NCI-H1694 treated with DMSO at 0.1 percent for 48 hours (cell line): ENCODE measurements around the gene EML1.
"Not testable (repeated sequence)": the region's sequence is repeated elsewhere in the genome, so short reads cannot be mapped to it uniquely, and the experiment has no call there.

Source experiments
- DNase-seq: peaks from one replicate; lab custom pipeline; 2025; lab: John Stamatoyannopoulos, UW

The EML1 gene

GRCh38 chr14:99755629-99756603 is 37.3 kb upstream of the EML1 start:
- DNase-seq, result no peak

GRCh38 chr14:99756796-99757195 is 36.4 kb upstream of the EML1 start:
- DNase-seq, result no peak

- peak; percentile 59 for DNase-seq
Measured at GRCh38 chr14:99757331-99758070, 35.7 kb upstream of the EML1 start.

- DNase-seq, result no peak
Measured at GRCh38 chr14:99758121-99758821, 34.9 kb upstream of the EML1 start.

GRCh38 chr14:99758872-99759545 is 34.2 kb upstream of the EML1 start:
- DNase-seq, result no peak

GRCh38 chr14:99759546-99759925 is 33.7 kb upstream of the EML1 start:
- DNase-seq, result no peak

GRCh38 chr14:99760817-99761216 is 32.4 kb upstream of the EML1 start:
- no peak for DNase-seq

- DNase-seq, result not testable (repeated sequence)
Measured at GRCh38 chr14:99762911-99763310, 30.3 kb upstream of the EML1 start.

GRCh38 chr14:99763527-99764221 is 29.5 kb upstream of the EML1 start:
- no peak for DNase-seq

- DNase-seq, result no peak
Measured at GRCh38 chr14:99764222-99764706, 28.9 kb upstream of the EML1 start.

GRCh38 chr14:99768381-99768780 is 24.8 kb upstream of the EML1 start:
- DNase-seq, result no peak

- DNase-seq, result no peak
Measured at GRCh38 chr14:99769123-99769522, 24.1 kb upstream of the EML1 start.

- DNase-seq, result no peak
Measured at GRCh38 chr14:99769799-99770198, 23.4 kb upstream of the EML1 start.

GRCh38 chr14:99772371-99773283 is 20.6 kb upstream of the EML1 start:
- no peak for DNase-seq

- no peak for DNase-seq
Measured at GRCh38 chr14:99773521-99774497, 19.4 kb upstream of the EML1 start.

- peak; percentile 54 for DNase-seq
Measured at GRCh38 chr14:99774556-99775307, 18.5 kb upstream of the EML1 start.

GRCh38 chr14:99775351-99775750 is 17.9 kb upstream of the EML1 start:
- no peak for DNase-seq

- DNase-seq, result no peak
Measured at GRCh38 chr14:99777951-99778350, 15.3 kb upstream of the EML1 start.
